A673 (cell line): ENCODE data around the gene LRRIQ4. TPM values are rescaled to one million over a fixed set of nuclear protein-coding genes. Genes with fewer than 3 reads are reported as not detected.

ENCODE experiments used
- BruUV-seq: library from RNA; stranded (reverse); fragments of 400-500 nt; replicated peaks from 2 replicates; lab custom pipeline; 2021; lab: Mats Ljungman, UMichigan
- CTCF ChIA-PET: fragments of 300-600 bp; sonication (Branson Sonifier 250); formaldehyde crosslinking; loops from one replicate; lab custom pipeline; 2022; ENCODE audit warnings: antibody characterized with exemption; lab: Charles Lee
- POLR2A ChIA-PET: fragments of 300-600 bp; sonication (Branson Sonifier 250); formaldehyde crosslinking; loops from one replicate; lab custom pipeline; 2022; ENCODE audit warnings: antibody characterized with exemption; ENCODE audit not compliant: low non-redundant PET; lab: Charles Lee
- DNase-seq: peaks from one replicate; pipeline ENCODE4 v3.0.0-alpha.2; 2015; ENCODE audit warnings: low spot score
- H3K27ac ChIP-seq: fragments of 200-600 bp; sonication (generic); 2 replicates; pipeline ENCODE4 v1.5.1; 2016; ENCODE audit warnings: mixed run types, low read depth, mild to moderate bottlenecking, mixed read lengths, antibody characterized with exemption, low read length; ENCODE audit not compliant: poor library complexity, severe bottlenecking
- H3K27me3 ChIP-seq: fragments of 200-600 bp; sonication (generic); replicated peaks from 2 replicates; pipeline ENCODE4 v1.6.1; 2017; ENCODE audit warnings: mixed run types, low read depth, mild to moderate bottlenecking, mixed read lengths, antibody characterized with exemption, low read length; ENCODE audit not compliant: insufficient read depth, poor library complexity
- H3K36me3 ChIP-seq: fragments of 200-600 bp; sonication (generic); 2 replicates; pipeline ENCODE4 v1.6.1; 2016; ENCODE audit warnings: mixed run types, mild to moderate bottlenecking, mixed read lengths, antibody characterized with exemption, low read length; ENCODE audit not compliant: insufficient read depth, poor library complexity, severe bottlenecking
- H3K4me1 ChIP-seq: fragments of 200-600 bp; sonication (generic); 2 replicates; pipeline ENCODE4 v1.6.1; 2017; ENCODE audit warnings: mixed run types, mild to moderate bottlenecking, mixed read lengths, antibody characterized with exemption, low read length; ENCODE audit not compliant: insufficient read depth, poor library complexity, severe bottlenecking
- H3K4me3 ChIP-seq: fragments of 200-600 bp; sonication (generic); 2 replicates; pipeline ENCODE4 v1.5.1; 2016; ENCODE audit warnings: low read depth, mixed run types, mild to moderate bottlenecking, mixed read lengths, low read length; ENCODE audit not compliant: poor library complexity, severe bottlenecking
- H3K9me3 ChIP-seq: fragments of 200-600 bp; sonication (generic); 2 replicates; pipeline ENCODE4 v1.6.1; 2016; ENCODE audit warnings: mixed run types, low read depth, mild to moderate bottlenecking, mixed read lengths, antibody characterized with exemption, low read length; ENCODE audit not compliant: poor library complexity, severe bottlenecking
- EZH2 ChIP-seq: fragments of 200-600 bp; sonication (generic); IDR thresholded peaks from 2 replicates; pipeline ENCODE4 v1.6.1; 2017; ENCODE audit warnings: borderline replicate concordance, low read depth, mild to moderate bottlenecking, mixed read lengths, antibody characterized with exemption, low read length; ENCODE audit not compliant: poor library complexity, severe bottlenecking
- intact Hi-C: fragments of 100-400 bp; cut with micrococcal nuclease; formaldehyde crosslinking; loops from one replicate; pipeline ENCODE4 v1.10.0; 2022; ENCODE audit not compliant: unreplicated experiment
- total RNA-seq: library from RNA; stranded (reverse); gene quantifications from 2 replicates; pipeline ENCODE4 v1.2.3, GENCODE V29; 2021
- TF ChIP-seq, protein P1 (sequence below): fragments of 300-800, 200-600 bp; sonication (generic); conservative IDR thresholded peaks from 2 replicates; pipeline ENCODE4 v1.5.1; 2017; ENCODE audit warnings: low read depth, mild to moderate bottlenecking, antibody characterized with exemption, low read length, moderate library complexity, mixed read lengths

The LRRIQ4 gene
- total RNA-seq, 1 experiment from 2014 or later: 0.15 TPM

DNA sequence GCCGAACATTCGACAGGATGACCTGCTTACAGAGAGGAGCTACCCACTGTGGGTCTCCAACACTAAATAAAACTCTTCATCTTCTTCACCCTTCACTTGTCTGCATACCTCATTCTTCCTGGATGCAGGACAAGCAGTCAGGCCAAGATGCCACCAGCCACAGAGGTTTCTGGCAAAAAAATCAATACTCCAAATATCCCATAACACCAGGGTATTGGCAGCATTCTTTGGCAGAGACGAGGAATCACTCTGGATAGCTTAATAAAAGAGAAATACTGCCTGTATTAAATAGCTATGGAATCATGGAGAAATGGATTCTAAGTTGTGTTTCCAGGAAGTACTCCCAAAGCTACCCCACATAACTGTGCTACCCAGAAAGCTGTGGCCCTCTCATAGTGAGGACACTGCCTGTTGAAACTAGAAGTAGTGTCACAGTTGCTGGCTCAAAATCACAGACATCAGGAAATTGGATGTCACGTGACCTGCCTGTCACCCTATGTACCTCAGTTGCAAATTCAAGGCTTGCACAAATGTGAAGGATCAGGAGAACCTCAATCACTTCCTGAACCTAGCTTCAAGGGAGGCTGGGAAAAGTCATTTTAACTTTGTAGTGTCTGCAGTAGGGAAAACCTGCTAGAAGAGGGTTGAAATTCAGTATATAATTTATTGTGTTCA is 68.0 kb downstream of the LRRIQ4 start:
- H3K36me3 ChIP-seq: no peaks in the 10 kb centered on the region
- no peaks in the 10 kb centered on the region for H3K9me3 ChIP-seq
- CTCF ChIA-PET: interaction anchor here (0.6 kb wide), 1 partner anchor 1071 kb away, joined by 4 read pairs; no protein-coding TSS in a partner anchor
- no peak for DNase-seq
- TF ChIP-seq, protein P1, sequence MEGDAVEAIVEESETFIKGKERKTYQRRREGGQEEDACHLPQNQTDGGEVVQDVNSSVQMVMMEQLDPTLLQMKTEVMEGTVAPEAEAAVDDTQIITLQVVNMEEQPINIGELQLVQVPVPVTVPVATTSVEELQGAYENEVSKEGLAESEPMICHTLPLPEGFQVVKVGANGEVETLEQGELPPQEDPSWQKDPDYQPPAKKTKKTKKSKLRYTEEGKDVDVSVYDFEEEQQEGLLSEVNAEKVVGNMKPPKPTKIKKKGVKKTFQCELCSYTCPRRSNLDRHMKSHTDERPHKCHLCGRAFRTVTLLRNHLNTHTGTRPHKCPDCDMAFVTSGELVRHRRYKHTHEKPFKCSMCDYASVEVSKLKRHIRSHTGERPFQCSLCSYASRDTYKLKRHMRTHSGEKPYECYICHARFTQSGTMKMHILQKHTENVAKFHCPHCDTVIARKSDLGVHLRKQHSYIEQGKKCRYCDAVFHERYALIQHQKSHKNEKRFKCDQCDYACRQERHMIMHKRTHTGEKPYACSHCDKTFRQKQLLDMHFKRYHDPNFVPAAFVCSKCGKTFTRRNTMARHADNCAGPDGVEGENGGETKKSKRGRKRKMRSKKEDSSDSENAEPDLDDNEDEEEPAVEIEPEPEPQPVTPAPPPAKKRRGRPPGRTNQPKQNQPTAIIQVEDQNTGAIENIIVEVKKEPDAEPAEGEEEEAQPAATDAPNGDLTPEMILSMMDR: no peak
- no peak for TF ChIP-seq EZH2
- no peaks in the 10 kb centered on the region for H3K4me1 ChIP-seq
- intact Hi-C loops: no loop called here
- H3K4me3 ChIP-seq: no peak overlapping the region
- no peak overlapping the region for H3K27ac ChIP-seq
- POLR2A ChIA-PET: no interaction called here
- H3K27me3 ChIP-seq: no peaks in the 10 kb centered on the region
- BruUV-seq: no TSS peak

DNA sequence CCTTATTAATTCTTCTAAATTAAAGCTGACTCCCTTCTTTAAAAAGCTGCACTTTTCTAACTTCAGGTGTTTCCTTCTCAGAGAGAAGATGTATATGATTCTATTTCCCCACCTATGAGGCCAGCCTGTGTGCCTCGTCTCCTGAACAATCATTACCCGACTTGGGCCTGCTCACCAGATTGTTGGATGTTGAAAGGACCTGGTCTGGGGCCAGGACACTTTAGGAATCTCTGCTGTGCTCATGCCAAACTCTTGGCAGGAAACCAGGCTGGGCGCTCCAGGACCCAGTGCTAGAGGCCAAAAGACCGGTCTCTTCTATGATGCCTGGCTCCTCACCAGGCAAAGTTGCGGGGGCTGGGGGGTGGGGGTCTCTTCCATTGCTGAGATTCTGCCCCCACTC is 74.0 kb downstream of the LRRIQ4 start:
- BruUV-seq: no TSS peak
- Histone ChIP-seq H3K4me1 (no peaks in the 10 kb centered on the region), H3K36me3 (no peaks in the 10 kb centered on the region), H3K9me3 (no peaks in the 10 kb centered on the region), H3K27me3 (no peaks in the 10 kb centered on the region), H3K27ac (no peak overlapping the region), H3K4me3 (no peak overlapping the region)
- DNase-seq: no peak
- ChIA-PET CTCF (no interaction called here), POLR2A (no interaction called here)
- intact Hi-C loops: no loop called here
- TF ChIP-seq, protein P1: no peak
- TF ChIP-seq EZH2: no peak

Other genes with a start within 250 kb of the LRRIQ4 start
- gene MECOM, start 149.2 kb upstream of the LRRIQ4 start, total RNA-seq: not detected in 2 replicates
- gene TERC, start 47.8 kb upstream of the LRRIQ4 start, total RNA-seq: 5.8 and 16.7 TPM in 2 replicates
- 1.3 and 2.3 TPM in 2 replicates for gene ACTRT3, start 43.3 kb upstream of the LRRIQ4 start, total RNA-seq
- 15.3 and 20.5 TPM in 2 replicates for gene MYNN, start 39.5 kb upstream of the LRRIQ4 start, total RNA-seq
- 9.4 and 9.7 TPM in 2 replicates for gene LRRC34, start within 50 bp of the LRRIQ4 start, total RNA-seq
- gene LRRC31, start 57.1 kb downstream of the LRRIQ4 start, total RNA-seq: not detected in 2 replicates
- not detected in 2 replicates for gene SAMD7, start 98.7 kb downstream of the LRRIQ4 start, total RNA-seq
- 80.9 and 83.9 TPM in 2 replicates for gene SEC62, start 153.9 kb downstream of the LRRIQ4 start, total RNA-seq
- 6.7 and 11.2 TPM in 2 replicates for gene GPR160, start 225.1 kb downstream of the LRRIQ4 start, total RNA-seq